ENCODE measurements around the gene KCNK4.

KCNK4 gene

DNA sequence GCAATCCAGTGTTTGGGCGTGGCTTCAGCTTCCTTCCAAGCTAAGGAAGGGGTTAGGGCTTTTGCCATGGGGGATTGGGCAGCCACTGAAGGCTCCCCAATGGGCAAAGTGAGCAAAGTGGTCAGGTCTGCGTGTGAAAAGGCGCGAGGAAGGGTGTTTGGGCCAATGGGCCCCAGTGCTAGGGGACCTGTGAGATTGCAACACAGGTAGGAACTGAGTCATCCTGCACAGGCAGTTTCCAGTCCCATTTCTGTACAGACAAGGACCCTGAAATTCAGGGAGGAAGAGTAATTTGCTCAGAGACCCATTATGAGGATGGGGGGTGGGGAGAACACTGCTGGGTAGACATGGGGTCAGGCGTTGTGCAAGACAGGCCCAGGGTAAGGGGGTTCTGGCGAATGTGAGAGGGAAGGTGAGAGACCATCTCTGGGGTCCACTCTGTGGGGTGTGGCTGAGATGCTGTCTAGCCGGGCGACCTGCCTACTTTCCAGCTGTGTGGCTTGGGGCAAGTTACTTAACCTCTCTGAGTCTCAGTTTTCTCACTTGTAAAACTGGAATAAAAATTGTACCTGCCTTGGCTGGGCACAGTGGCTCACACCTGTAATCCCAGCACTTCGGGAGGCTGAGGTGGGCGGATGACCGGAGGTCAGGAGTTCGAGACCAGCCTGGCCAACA, 56.2 kb downstream of the KCNK4 start:
- DNase-seq (ENCODE audit: insufficient read length, low spot score) (no peak), FAIRE-seq (no peak)
- TF ChIP-seq POLR2A (IDR thresholded peaks at IDR 0.05; ENCODE audit: low read depth, low read length) = no peak

DNA sequence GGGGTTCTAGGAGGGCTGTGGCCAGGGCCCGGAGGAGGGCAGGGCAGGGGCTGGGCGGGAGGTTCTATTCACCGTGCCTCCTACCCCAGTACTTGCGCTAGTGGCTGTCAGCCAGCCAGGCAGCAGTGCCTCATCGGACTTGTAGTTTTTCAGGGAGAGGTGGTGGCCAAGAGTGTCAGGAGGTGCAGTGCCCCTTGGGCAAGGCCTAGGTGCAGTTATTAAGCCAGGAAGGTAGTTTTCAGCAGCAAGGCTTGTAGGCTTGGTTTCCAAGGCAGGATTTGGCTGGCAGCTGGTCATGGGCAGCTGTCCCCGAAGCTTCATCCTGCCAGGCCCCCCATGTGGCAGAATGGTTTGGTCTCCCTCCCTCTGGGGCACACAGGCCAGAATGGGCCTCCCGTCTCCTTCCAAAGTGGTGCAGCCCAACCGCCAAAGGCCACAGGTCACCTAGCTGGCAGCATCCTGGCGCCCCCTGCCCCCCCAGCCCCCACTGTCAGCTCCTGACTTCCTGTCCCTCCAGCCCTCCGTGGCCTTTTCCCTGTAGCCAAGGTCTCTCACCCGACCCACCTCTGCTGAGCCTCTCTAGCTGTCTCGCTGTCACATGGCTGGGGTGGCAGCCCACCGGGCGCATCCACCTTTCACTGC, 57.4 kb downstream of the KCNK4 start:
- no peak for FAIRE-seq
- DNase-seq (ENCODE audit: insufficient read length, low spot score) = no peak
- TF ChIP-seq POLR2A (IDR thresholded peaks at IDR 0.05; ENCODE audit: low read depth, low read length) = no peak

DNA sequence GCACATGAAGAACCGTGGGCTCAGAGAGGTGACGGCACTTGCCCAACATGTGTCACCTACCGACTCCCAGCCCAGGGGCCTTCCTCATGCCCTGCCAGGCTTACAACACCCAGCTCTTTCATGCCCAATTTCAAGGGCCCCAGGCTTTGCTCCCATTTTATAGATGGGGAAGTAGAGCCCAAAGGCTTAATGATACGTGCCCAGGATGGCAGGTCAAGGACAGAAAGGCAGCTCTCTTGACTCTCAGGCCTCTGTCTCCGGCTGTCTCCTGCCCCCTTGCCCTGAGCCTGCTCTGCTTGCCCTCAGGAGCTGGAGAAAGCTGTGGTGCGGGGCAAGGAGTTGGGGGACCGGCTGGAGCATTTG, 57.9 kb downstream of the KCNK4 start:
- TF ChIP-seq POLR2A (IDR thresholded peaks at IDR 0.05; ENCODE audit: low read depth, low read length) = no peak
- DNase-seq (ENCODE audit: insufficient read length, low spot score) (no peak), FAIRE-seq (no peak)

DNA sequence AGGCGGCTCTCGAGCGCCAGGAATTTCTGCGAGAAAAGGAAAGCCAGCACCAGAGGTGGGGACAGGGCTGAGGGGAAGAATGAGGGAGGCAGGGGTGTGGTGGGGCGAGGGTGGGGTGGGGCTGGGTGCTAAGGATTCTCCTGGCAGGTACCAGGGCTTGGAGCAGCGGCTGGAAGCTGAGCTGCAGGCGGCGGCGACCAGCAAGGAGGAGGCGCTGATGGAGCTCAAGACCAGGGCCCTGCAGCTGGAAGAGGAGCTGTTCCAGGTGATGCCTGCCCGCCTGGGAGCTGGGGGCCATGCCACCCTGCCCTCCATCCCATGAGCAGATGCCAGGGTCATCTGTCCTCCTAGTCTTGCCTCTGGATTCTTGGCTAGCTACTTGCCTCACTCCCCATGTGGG, 58.3 kb downstream of the KCNK4 start:
- no peak for TF ChIP-seq POLR2A (IDR thresholded peaks at IDR 0.05; ENCODE audit: low read depth, low read length)
- FAIRE-seq = no peak

More for the DNA sequence above, 58.3 kb downstream of the KCNK4 start:
- no peak for DNase-seq (ENCODE audit: insufficient read length, low spot score)

Measured in H54 (cell line).